Dendritic cell treated with granulocyte-macrophage colony-stimulating factor and Interleukin-4, amounts not matched to agents 40 ng/mL and 50 ng/mL, for 4 days (primary cell): Measurements from ENCODE around the gene PLOD1.

Source experiments
- H3K27ac Mint-ChIP-seq: one replicate; pipeline ENCODE4 v1.8.0; 2022; ENCODE audit warnings: mild to moderate bottlenecking, mixed read lengths
- H3K27me3 Mint-ChIP-seq: one replicate; pipeline ENCODE4 v1.8.0; 2022; ENCODE audit warnings: mild to moderate bottlenecking, mixed read lengths
- H3K36me3 Mint-ChIP-seq: one replicate; pipeline ENCODE4 v1.8.0; 2022; ENCODE audit warnings: low read depth, mixed read lengths
- H3K4me1 Mint-ChIP-seq: one replicate; pipeline ENCODE4 v1.8.0; 2022; ENCODE audit warnings: low read depth, mixed read lengths
- H3K4me3 Mint-ChIP-seq: one replicate; pipeline ENCODE4 v1.8.0; 2022; ENCODE audit warnings: mild to moderate bottlenecking, moderate library complexity, mixed read lengths
- H3K9me3 Mint-ChIP-seq: one replicate; pipeline ENCODE4 v1.8.0; 2022; ENCODE audit warnings: mixed read lengths
- intact Hi-C: fragments of 100-400 bp; cut with micrococcal nuclease; formaldehyde crosslinking; loops from one replicate; pipeline ENCODE4 v1.15.0; 2022

The PLOD1 gene

GRCh38 chr1:11960715-11961114 lies 26.2 kb downstream of the PLOD1 start:
- peaks cover 16% of the 10 kb centered on the region for H3K4me1 Mint-ChIP-seq
- H3K27me3 Mint-ChIP-seq, result no peaks in the 10 kb centered on the region
- intact Hi-C loops, result no loop called here
- peaks cover 88% of the 10 kb centered on the region for H3K36me3 Mint-ChIP-seq
- peak overlapping the region; percentile 81 for H3K27ac Mint-ChIP-seq
- no peak overlapping the region for H3K4me3 Mint-ChIP-seq
- H3K9me3 Mint-ChIP-seq, result no peaks in the 10 kb centered on the region

DNA sequence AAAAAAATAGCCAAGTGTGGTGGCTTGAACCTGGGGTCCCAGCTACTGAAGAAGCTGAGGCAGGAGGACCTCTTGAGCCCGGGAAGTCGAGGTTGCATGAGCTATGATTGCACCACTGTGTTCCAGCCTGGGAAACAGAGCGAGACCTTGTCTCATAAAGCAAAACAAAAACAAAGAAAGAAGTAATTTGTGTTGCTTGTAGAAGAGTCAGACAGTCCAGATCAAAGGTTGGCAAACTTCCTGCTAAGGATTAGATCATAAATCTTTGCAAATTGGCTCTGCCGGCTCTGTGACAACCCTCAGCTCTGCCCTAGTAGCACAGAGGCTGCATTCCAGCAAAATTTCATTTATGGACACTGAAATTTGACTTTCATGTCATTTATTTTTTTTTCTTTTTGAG lies 26.7 kb downstream of the PLOD1 start:
- no peaks in the 10 kb centered on the region for H3K27me3 Mint-ChIP-seq
- H3K4me3 Mint-ChIP-seq, result no peak overlapping the region
- peaks cover 88% of the 10 kb centered on the region for H3K36me3 Mint-ChIP-seq
- peak overlapping the region; percentile 81 for H3K27ac Mint-ChIP-seq
- intact Hi-C loops, result no loop called here
- H3K4me1 Mint-ChIP-seq, result peaks cover 16% of the 10 kb centered on the region
- H3K9me3 Mint-ChIP-seq, result no peaks in the 10 kb centered on the region

DNA sequence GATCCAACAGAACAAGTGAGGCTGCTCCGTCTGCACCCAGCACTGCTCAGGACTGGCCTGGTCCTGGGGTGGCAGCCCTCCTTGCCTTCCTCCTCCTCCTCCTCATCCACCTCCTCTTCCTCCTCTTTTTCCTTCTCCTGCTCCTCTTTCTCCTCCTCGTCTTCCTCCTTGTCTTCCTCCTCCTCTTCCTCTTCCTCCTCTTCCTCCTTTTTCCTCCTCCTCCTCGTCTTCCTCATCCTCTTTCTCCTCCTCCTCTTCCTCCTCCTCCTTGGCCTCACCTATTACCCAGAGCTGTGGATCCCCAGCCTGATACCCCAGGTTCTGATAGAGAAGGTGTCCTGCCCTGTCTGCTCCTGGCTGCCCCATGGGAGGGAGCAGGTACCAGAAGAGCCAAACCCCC lies 29.1 kb downstream of the PLOD1 start:
- Mint-ChIP-seq H3K4me3 (no peak overlapping the region), H3K9me3 (no peaks in the 10 kb centered on the region), H3K27me3 (no peaks in the 10 kb centered on the region), H3K27ac (peak overlapping the region; percentile 26), H3K36me3 (peaks cover 84% of the 10 kb centered on the region), H3K4me1 (peaks cover 25% of the 10 kb centered on the region)
- intact Hi-C loops, result no loop called here

DNA sequence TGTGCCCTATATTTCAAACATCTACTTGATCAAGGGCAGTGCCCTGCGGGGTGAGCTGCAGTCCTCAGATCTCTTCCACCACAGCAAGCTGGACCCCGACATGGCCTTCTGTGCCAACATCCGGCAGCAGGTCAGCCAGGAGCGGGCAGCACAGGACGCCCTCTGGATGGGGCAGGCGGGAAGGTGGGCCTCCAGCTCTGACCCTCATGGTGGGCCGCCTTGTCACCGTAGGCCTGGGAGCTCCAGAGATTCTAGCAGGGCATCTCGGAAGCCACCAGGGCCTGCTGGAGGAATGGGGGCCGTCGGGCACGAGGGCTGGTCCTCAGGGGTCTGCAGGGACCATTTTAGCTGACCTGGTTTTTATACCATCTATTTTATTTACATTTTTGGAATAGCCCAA lies 30.1 kb downstream of the PLOD1 start:
- peaks cover 84% of the 10 kb centered on the region for H3K36me3 Mint-ChIP-seq
- no peaks in the 10 kb centered on the region for H3K9me3 Mint-ChIP-seq
- H3K4me1 Mint-ChIP-seq, result peaks cover 25% of the 10 kb centered on the region
- H3K27ac Mint-ChIP-seq, result no peak overlapping the region
- intact Hi-C loops, result no loop called here
- no peaks in the 10 kb centered on the region for H3K27me3 Mint-ChIP-seq
- H3K4me3 Mint-ChIP-seq, result no peak overlapping the region

DNA sequence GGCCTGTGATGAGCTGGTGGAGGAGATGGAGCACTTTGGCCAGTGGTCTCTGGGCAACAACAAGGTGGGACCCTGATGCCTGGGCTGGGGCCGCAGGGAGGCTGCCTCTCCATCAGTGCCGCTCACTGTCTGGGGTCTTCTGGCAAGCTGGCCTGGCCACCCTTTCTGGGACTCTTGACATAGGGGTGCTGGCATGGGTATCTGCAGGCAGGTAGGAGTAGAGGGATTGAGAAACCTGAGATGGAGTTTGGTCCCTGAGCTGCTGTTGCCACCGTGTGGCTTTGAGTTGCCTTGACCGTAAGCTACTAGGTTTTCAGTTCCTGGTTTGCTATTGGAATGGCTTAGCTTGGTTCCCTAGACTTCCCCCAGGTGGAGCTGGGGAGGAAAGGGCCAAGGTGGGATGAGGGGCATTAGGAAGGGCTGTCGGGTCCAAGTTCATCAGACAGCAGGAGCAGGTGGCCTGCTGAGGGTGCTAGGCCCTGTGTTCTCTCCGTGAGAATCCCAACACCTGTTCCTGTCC lies 32.6 kb downstream of the PLOD1 start:
- Mint-ChIP-seq H3K27ac (peak overlapping the region; percentile 15), H3K9me3 (no peaks in the 10 kb centered on the region), H3K4me3 (no peak overlapping the region), H3K36me3 (peaks cover 89% of the 10 kb centered on the region), H3K27me3 (no peaks in the 10 kb centered on the region), H3K4me1 (peaks cover 15% of the 10 kb centered on the region)
- intact Hi-C loops, result no loop called here

DNA sequence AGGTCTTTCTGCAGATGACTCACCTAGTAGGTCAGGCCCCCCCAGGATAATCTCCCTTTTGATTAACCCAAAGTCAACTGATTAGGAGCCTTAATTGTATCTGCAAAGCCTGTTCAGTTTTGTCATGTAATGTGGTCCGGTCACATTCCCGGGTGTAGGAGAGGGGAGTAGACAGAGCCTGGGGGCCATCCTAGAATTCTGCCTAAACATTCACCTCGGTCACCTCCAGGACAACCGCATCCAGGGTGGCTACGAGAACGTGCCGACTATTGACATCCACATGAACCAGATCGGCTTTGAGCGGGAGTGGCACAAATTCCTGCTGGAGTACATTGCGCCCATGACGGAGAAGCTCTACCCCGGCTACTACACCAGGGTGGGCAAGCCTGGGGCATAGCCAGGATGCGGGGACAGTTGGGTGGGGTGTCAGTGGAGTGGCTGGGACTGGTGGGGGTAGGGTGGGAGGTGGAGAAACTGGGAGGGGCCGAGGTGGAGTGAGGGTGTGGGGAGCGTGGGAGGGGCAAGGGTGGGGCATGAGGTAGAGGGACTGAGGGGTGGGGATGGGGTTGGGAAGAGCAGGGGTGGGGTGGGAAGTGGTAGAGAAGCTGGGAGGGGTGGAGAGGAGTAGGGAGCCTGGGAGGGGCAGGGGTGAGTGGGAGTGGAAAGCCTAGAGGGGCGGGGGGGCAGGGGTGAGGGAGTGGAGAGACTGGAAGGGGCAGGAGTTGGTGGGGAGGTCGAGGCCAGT lies 36.1 kb downstream of the PLOD1 start:
- no peaks in the 10 kb centered on the region for H3K27me3 Mint-ChIP-seq
- peaks cover 25% of the 10 kb centered on the region for H3K4me1 Mint-ChIP-seq
- H3K36me3 Mint-ChIP-seq, result peaks cover 90% of the 10 kb centered on the region
- H3K4me3 Mint-ChIP-seq, result no peak overlapping the region
- no peak overlapping the region for H3K27ac Mint-ChIP-seq
- intact Hi-C loops, result no loop called here
- no peaks in the 10 kb centered on the region for H3K9me3 Mint-ChIP-seq

- Mint-ChIP-seq H3K4me3 (no peak overlapping the region), H3K27me3 (no peaks in the 10 kb centered on the region)
These were observed 43.1 kb downstream of the PLOD1 start for GRCh38 chr1:11977625-11978024.

DNA sequence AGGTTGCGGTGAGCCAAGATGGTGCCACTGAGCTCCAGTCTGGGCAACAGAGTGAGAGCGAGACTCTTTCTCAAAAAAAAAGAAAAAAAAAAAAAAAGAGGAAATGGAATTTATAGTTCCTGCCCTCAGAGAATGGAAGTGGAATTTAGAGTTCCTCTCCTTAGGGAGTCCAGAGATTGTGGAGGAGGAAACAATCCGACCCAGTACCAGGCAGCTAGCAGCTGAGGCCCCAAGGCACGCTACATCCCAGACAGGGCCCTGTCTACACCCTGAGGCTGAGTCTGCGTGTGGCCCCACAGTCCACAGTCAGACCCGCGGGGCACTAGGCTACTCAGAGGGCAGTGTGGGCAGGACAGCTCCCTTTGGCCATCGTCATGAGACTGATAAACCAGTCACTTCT lies 43.8 kb downstream of the PLOD1 start:
- intact Hi-C loops, result loop anchor here (2.0 to 5.0 kb wide), 2 partner anchors 46 to 70 kb away; partner anchors contain the start of gene PLOD1
- Mint-ChIP-seq H3K4me1 (peaks cover 44% of the 10 kb centered on the region), H3K9me3 (no peaks in the 10 kb centered on the region), H3K36me3 (peaks cover 64% of the 10 kb centered on the region), H3K27me3 (no peaks in the 10 kb centered on the region), H3K4me3 (no peak overlapping the region), H3K27ac (peak overlapping the region; percentile 32)

More at GRCh38 chr1:11977625-11978024, 43.1 kb downstream of the PLOD1 start:
- Mint-ChIP-seq H3K27ac (peak overlapping the region; percentile 32), H3K4me1 (peaks cover 43% of the 10 kb centered on the region), H3K36me3 (peaks cover 64% of the 10 kb centered on the region), H3K9me3 (no peaks in the 10 kb centered on the region)
- intact Hi-C loops, result loop anchor here (2.0 to 5.0 kb wide), 2 partner anchors 45 to 69 kb away; partner anchors contain the start of gene PLOD1

DNA sequence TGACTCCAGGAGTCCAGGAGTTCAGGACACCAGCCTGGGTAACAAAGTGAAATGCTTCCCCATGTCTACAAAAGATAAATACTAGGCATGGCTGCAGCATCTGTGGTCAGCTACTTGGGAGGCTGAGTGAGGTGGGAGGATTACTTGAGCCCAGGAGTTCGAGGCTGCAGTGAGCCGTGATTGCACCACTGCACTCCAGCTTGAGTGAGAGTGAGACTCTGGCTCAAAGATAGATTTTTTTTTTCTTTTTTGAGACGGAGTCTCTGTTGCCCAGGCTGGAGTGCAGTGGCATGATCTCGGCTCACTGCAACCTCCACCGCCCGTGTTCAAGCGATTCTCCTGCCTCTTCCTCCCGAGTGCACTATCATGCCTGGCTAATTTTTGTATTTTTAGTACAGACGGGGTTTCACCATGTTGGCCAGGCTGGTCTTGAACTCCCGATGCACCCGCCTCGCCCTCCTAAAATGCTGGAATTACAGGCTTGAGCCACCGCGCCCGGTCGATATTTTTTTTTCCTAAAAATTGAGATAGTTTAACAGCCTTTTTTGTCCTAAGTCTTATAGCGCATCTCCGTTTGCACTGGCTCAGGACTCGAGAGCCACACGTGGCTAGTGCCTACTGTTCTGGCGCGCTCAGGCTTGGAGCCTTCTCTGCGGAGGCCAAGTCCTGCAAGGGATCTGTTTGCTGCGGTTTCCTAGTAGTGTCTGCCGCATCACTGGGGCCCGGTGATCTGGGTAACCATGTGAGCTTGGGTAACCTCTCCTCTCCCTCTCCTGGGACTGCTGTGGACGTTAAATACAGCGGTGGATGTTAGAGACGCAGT lies 44.7 kb downstream of the PLOD1 start:
- H3K27ac Mint-ChIP-seq, result peak overlapping the region; percentile 97
- intact Hi-C loops, result loop anchor here (2.0 to 5.0 kb wide), 2 partner anchors 47 to 70 kb away; partner anchors contain the start of gene PLOD1
- peaks cover 64% of the 10 kb centered on the region for H3K36me3 Mint-ChIP-seq

GRCh38 chr1:11979851-11980675 lies 45.5 kb downstream of the PLOD1 start, which contains the start of gene MFN2:
Gene MFN2, plus strand, starts transcription at chr1:11980444. Its CDS starts 8,725 bp downstream, at chr1:11989169.
- H3K36me3 Mint-ChIP-seq, result peaks cover 64% of the 10 kb centered on the region
- no peaks in the 10 kb centered on the region for H3K9me3 Mint-ChIP-seq
- peaks cover 62% of the 10 kb centered on the region for H3K4me1 Mint-ChIP-seq
- peak within 1 kb of the TSS; percentile 97 for H3K27ac Mint-ChIP-seq
- intact Hi-C loops, result loop anchor here (1.0 to 5.0 kb wide), 3 partner anchors 39 to 71 kb away; partner anchors contain the start of genes MIIP and PLOD1
- no peaks in the 10 kb centered on the region for H3K27me3 Mint-ChIP-seq
- H3K4me3 Mint-ChIP-seq, result peak within 1 kb of the TSS; percentile 94

More for the DNA sequence above, 44.7 kb downstream of the PLOD1 start:
- Mint-ChIP-seq H3K4me1 (peaks cover 54% of the 10 kb centered on the region), H3K27me3 (no peaks in the 10 kb centered on the region), H3K4me3 (peak overlapping the region; percentile 94), H3K9me3 (no peaks in the 10 kb centered on the region)

- H3K27me3 Mint-ChIP-seq, result no peaks in the 10 kb centered on the region
- H3K27ac Mint-ChIP-seq, result peak overlapping the region; percentile 97
- peaks cover 64% of the 10 kb centered on the region for H3K36me3 Mint-ChIP-seq
- H3K4me1 Mint-ChIP-seq, result peaks cover 68% of the 10 kb centered on the region
- intact Hi-C loops, result loop anchor here (1.0 kb wide), 1 partner anchor 39 kb away; the partner anchor contains the start of gene MIIP
- H3K9me3 Mint-ChIP-seq, result no peaks in the 10 kb centered on the region
- peak overlapping the region; percentile 94 for H3K4me3 Mint-ChIP-seq
These were observed 46.1 kb downstream of the PLOD1 start for GRCh38 chr1:11980676-11980972.

GRCh38 chr1:11981378-11982009 lies 47.0 kb downstream of the PLOD1 start:
- H3K4me1 Mint-ChIP-seq, result peaks cover 75% of the 10 kb centered on the region
- H3K27me3 Mint-ChIP-seq, result no peaks in the 10 kb centered on the region
- intact Hi-C loops, result no loop called here
- peaks cover 66% of the 10 kb centered on the region for H3K36me3 Mint-ChIP-seq
- peak overlapping the region; percentile 94 for H3K4me3 Mint-ChIP-seq
- H3K9me3 Mint-ChIP-seq, result no peaks in the 10 kb centered on the region
- peak overlapping the region; percentile 97 for H3K27ac Mint-ChIP-seq

DNA sequence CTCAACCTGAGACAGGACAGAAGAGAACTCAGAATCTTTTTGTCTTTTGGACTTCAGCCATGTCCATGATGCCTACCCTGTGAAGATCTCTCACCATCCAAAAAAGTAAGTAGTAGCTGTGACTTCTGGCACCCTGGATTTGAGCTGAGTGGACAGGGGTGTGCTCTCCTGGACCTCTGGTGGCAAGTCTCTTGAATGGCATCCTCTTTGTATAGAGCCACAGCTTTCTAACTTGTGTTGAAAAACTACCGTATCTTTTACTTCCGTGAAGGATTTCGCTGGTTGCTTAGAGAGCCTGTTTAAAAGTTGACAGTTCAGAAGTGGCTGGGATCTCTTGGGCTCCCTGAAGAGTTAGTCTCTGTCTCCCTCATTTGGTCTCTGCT lies 47.5 kb downstream of the PLOD1 start:
- no peaks in the 10 kb centered on the region for H3K27me3 Mint-ChIP-seq
- H3K27ac Mint-ChIP-seq, result peak overlapping the region; percentile 97
- no peaks in the 10 kb centered on the region for H3K9me3 Mint-ChIP-seq
- peaks cover 75% of the 10 kb centered on the region for H3K4me1 Mint-ChIP-seq
- peaks cover 63% of the 10 kb centered on the region for H3K36me3 Mint-ChIP-seq
- no peak overlapping the region for H3K4me3 Mint-ChIP-seq
- intact Hi-C loops, result no loop called here
